Colonic mucosa (tissue), 4 donors: ENCODE results near the gene SPATA18. TPM values are rescaled to one million over a fixed set of nuclear protein-coding genes. Genes with fewer than 3 reads are reported as not detected.
A peak's percentile ranks its signal among the peaks of the same experiment; 100 is the strongest.

Experiments
- DNase-seq: peaks from one replicate; pipeline ENCODE4 v3.0.0-alpha.2; 2020
- H3K27ac ChIP-seq: fragments of 200-600 bp; one replicate; pipeline ENCODE4 v1.8.0; 2021
- H3K27me3 ChIP-seq: fragments of 200-600 bp; one replicate; pipeline ENCODE4 v1.8.0; 2021
- H3K36me3 ChIP-seq: fragments of 200-600 bp; one replicate; pipeline ENCODE4 v1.8.0; 2021
- H3K4me1 ChIP-seq: fragments of 200-600 bp; one replicate; pipeline ENCODE4 v1.8.0; 2021; ENCODE audit warnings: mild to moderate bottlenecking
- H3K4me3 ChIP-seq: fragments of 200-600 bp; one replicate; pipeline ENCODE4 v1.8.0; 2021
- H3K9ac ChIP-seq, 2 donors: one replicate each; pipeline ENCODE4 v1.7.0; 2013; ENCODE audit warnings: control low read depth in 2 of 2, low read depth in 2 of 2, low read length in 2 of 2
- H3K9me3 ChIP-seq: fragments of 200-600 bp; one replicate; pipeline ENCODE4 v1.8.0; 2021
- intact Hi-C: fragments of 100-400 bp; cut with DNase I; formaldehyde crosslinking; loops from one replicate; pipeline ENCODE4 v1.14.1; 2022
- total RNA-seq, 2 donors: library from RNA; stranded (reverse); fragmentation: NEBNext Ultra II Directional in 1 of 2; extraction: Animal tissue kit (Norgen Biotek cat#: 25700) in 1 of 2; gene quantifications; one replicate each; pipeline ENCODE4 v1.2.1, GENCODE V29; 2021
- TF ChIP-seq, protein P1 (sequence below): fragments of 200-600 bp; IDR thresholded peaks from one replicate; pipeline ENCODE4 v1.8.0; 2022; ENCODE audit warnings: antibody characterized with exemption, mild to moderate bottlenecking
- donor health status: healthy.
- donor health status: DM: no; HTN: no; CAD: no.
- donor health status: DM: no; HTN: no; CAD: no.

The SPATA18 gene
- total RNA-seq, 2 donors from 2014 or later, result 9.8 to 14.6 TPM

DNA sequence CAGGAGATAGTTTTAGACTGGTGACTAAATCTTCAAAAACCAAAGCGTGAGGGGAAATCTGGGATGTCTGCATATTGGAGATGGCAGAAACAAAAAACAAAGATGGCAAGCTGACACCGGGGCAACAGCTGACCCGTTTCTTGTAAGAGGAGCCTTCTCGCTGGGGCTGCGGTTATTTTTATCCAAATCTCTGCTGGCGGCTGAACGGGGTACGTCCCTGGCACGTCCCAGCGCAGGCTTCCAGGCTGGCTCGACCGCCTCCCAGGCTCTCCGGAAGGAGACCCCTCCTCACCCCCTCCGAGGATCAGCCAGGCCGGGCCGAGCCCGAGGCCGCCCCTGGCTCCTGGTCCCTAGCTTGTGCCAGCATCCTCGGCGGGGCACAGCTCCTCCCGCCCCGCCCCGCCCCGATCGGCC, 13.4 kb upstream of the SPATA18 start:
- H3K4me1 ChIP-seq, result no peaks in the 10 kb centered on the region
- no peaks in the 10 kb centered on the region for H3K9me3 ChIP-seq
- H3K27ac ChIP-seq, result peak overlapping the region; percentile 41
- peak; percentile 33 for DNase-seq
- H3K36me3 ChIP-seq, result no peaks in the 10 kb centered on the region
- H3K27me3 ChIP-seq, result no peaks in the 10 kb centered on the region
- intact Hi-C loops, result no loop called here
- peak overlapping the region; percentile 43 to 71 for H3K9ac ChIP-seq
- peak overlapping the region; percentile 73 for H3K4me3 ChIP-seq
- TF ChIP-seq, protein P1, sequence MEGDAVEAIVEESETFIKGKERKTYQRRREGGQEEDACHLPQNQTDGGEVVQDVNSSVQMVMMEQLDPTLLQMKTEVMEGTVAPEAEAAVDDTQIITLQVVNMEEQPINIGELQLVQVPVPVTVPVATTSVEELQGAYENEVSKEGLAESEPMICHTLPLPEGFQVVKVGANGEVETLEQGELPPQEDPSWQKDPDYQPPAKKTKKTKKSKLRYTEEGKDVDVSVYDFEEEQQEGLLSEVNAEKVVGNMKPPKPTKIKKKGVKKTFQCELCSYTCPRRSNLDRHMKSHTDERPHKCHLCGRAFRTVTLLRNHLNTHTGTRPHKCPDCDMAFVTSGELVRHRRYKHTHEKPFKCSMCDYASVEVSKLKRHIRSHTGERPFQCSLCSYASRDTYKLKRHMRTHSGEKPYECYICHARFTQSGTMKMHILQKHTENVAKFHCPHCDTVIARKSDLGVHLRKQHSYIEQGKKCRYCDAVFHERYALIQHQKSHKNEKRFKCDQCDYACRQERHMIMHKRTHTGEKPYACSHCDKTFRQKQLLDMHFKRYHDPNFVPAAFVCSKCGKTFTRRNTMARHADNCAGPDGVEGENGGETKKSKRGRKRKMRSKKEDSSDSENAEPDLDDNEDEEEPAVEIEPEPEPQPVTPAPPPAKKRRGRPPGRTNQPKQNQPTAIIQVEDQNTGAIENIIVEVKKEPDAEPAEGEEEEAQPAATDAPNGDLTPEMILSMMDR, result no peak

DNA sequence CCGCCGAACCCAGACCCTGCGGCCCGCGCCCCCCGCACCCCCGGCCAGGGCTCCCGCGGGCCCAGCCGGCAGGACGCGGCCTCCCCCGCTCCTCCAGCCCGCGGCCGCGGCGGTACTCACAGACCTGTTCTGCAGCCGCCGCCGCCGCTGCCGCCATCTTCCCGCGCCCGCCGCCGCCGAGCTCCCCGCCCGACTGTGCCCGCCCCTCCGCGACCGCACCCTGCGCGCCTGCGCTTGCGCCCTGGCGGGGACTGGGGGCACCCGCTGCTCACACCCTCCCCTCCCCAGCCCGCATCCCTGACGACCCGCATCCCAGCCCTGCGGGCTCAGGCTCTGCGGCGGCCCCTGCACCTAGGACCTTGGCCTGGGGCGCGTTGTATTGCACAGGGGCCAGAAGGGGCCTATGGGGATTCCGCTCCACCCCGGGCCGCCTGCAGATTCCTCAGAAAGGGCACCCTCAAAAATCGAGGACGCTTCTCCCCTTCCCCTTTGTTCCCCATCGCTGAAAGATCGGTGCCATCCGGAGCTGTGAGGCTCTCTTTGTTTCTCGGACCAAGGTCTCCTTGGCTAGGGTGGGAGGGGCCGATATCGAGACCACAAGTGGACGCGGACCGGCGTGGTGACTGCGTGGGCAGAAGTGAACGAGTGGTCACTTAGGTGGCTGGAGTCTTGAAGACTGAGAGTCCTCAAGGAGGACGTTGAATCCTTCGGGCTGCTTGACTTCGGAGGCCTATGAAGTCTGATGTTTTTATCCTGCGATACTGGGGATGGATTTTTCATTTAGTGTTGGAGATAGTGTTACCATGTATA, 12.8 kb upstream of the SPATA18 start, which contains the start of gene SGCB:
Gene SGCB, minus strand, starts transcription at position 197 of the 810 bp plus-strand sequence. Its CDS starts 40 bp downstream, at position 157.
- H3K36me3 ChIP-seq, result no peaks in the 10 kb centered on the region
- intact Hi-C loops, result no loop called here
- H3K27me3 ChIP-seq, result no peaks in the 10 kb centered on the region
- peak; percentile 77 for DNase-seq
- peak within 1 kb of the TSS; percentile 41 for H3K27ac ChIP-seq
- H3K4me1 ChIP-seq, result no peaks in the 10 kb centered on the region
- H3K9ac ChIP-seq, result peak within 1 kb of the TSS; percentile 67 to 74
- peak within 1 kb of the TSS; percentile 73 for H3K4me3 ChIP-seq
- H3K9me3 ChIP-seq, result no peaks in the 10 kb centered on the region
- TF ChIP-seq, protein P1, result no peak

DNA sequence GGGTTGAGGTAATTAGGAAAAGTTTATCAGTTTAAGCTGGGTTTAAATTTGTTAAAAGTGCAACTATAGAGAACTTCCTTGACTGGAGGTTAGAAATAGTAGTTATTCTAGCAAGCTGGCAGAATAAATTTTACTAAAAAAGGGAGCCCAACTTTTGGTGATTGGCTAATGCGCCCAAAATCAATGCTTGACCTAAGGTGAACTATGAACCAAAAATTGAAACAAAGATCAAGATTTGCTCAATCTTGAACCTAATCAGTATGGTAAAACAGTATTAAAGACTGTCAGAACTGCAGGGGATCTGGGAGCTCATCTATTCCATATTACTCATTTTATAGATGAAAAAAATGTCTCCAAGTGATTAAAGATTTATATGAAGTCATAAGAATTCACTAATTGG, 6.1 kb upstream of the SPATA18 start:
- TF ChIP-seq, protein P1, result no peak
- H3K27ac ChIP-seq, result no peak overlapping the region
- no peaks in the 10 kb centered on the region for H3K36me3 ChIP-seq
- DNase-seq, result no peak
- H3K9me3 ChIP-seq, result no peaks in the 10 kb centered on the region
- intact Hi-C loops, result no loop called here
- H3K4me3 ChIP-seq, result no peak overlapping the region
- H3K27me3 ChIP-seq, result no peaks in the 10 kb centered on the region
- no peaks in the 10 kb centered on the region for H3K4me1 ChIP-seq
- H3K9ac ChIP-seq, result no peak overlapping the region

DNA sequence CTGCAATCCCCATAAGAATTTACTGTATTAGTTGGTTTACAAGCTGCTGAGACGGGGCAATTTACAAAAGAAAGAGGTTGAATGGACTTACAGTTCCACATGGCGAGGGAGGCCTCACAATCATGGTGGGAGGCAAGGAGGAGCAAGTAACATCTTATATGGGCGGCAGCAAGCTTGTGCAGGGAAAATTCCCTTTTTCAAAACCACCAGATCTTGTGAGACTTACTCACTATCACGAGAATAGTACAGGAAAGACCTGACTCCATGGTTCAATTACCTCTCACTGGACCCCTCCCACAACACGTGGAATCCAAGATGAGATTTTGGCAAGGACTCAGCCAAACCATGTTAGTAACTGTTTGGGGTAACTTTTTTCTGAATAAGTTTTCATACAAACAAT, 1.8 kb upstream of the SPATA18 start:
- H3K9ac ChIP-seq, result no peak overlapping the region
- H3K27ac ChIP-seq, result no peak overlapping the region
- TF ChIP-seq, protein P1, result no peak
- no peak for DNase-seq
- H3K27me3 ChIP-seq, result no peaks in the 10 kb centered on the region
- no peaks in the 10 kb centered on the region for H3K36me3 ChIP-seq
- H3K9me3 ChIP-seq, result no peaks in the 10 kb centered on the region
- intact Hi-C loops, result no loop called here
- no peaks in the 10 kb centered on the region for H3K4me1 ChIP-seq
- H3K4me3 ChIP-seq, result no peak overlapping the region

DNA sequence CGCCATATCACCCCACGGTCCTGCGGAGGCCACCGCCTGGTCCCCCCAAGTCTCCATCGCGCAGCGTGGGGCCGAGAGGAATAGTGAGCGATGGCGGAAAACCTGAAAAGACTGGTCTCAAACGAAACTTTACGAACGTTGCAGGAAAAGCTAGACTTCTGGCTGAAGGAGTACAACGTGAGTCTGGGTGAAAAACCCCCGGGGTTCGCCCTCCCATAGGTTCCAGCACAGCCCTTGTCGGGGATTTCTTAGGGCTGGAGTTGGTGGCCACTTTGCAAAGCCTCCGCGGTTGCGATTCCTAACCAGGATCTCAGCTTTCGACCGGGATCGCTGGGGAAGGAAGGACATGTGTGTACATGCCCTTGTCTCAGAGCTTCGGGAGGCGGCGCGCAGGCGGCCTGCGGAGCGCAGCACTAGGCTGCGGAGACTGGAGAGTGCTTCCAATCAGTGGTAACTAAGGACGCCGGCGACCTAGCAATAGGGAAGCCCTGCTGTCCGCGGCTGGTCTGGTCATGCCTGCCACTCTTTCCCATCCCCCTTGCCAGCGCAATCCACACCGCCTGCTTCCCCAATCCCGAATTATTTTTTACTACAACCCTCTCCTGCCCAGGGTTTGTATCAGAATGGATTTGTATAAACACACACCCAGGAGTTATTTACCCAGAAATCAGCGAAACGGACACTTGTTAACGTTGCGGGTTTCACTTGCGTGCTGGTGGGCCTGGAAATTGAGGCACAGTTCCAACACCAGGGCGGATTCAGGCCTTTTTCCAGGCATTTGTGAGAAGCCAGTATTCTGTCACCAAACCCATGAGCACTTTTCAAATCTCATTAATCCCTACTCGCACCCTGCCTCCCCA, 741 bp downstream of the SPATA18 start:
- Histone ChIP-seq H3K4me1 (no peaks in the 10 kb centered on the region), H3K9ac (peak overlapping the region; percentile 76 to 87), H3K9me3 (no peaks in the 10 kb centered on the region), H3K27me3 (no peaks in the 10 kb centered on the region), H3K4me3 (peak overlapping the region; percentile 47), H3K27ac (peak overlapping the region; percentile 7), H3K36me3 (no peaks in the 10 kb centered on the region)
- TF ChIP-seq, protein P1, result no peak
- peak; percentile 84 for DNase-seq
- intact Hi-C loops, result no loop called here
